HL-60 (cell line): ENCODE results near the gene ALG1L2.
"Not testable (repeated sequence)": the region's sequence is repeated elsewhere in the genome, so short reads cannot be mapped to it uniquely, and the experiment has no call there.

Source experiments
- GABPA ChIP-seq: IDR thresholded peaks from 2 replicates; pipeline ENCODE4 v1.6.1; 2012; ENCODE audit warnings: low read depth
- TF ChIP-seq, protein P1 (sequence below): IDR thresholded peaks from one replicate; pipeline ENCODE4 v1.5.1; 2011; ENCODE audit warnings: low read length, control low read depth, inconsistent platforms; ENCODE audit not compliant: insufficient read depth
- TF ChIP-seq, protein P2 (sequence below): IDR thresholded peaks from 2 replicates; pipeline ENCODE4 v1.6.1; 2012; ENCODE audit warnings: low read depth; ENCODE audit not compliant: insufficient replicate concordance

DNA sequence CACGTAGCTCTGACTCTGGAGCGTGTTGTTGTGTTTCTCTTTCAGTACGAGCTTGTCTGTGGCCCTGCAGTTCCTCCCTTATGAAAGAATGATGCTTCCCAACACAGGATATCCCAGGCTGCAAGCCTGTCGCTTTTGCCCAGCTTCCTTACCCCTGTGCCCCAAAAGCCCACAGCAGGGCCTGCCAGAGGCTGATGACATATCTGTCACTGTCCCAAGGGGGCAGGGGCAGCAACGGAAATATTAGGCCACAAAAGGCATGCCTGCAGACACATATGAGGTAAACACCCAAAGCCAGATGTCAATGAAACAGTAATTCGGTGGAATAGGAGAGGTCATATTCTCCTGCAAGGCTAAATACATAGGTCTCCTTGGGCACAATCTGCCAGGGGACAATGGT is 38.0 kb upstream of the ALG1L2 start:
- TF ChIP-seq, protein P1, sequence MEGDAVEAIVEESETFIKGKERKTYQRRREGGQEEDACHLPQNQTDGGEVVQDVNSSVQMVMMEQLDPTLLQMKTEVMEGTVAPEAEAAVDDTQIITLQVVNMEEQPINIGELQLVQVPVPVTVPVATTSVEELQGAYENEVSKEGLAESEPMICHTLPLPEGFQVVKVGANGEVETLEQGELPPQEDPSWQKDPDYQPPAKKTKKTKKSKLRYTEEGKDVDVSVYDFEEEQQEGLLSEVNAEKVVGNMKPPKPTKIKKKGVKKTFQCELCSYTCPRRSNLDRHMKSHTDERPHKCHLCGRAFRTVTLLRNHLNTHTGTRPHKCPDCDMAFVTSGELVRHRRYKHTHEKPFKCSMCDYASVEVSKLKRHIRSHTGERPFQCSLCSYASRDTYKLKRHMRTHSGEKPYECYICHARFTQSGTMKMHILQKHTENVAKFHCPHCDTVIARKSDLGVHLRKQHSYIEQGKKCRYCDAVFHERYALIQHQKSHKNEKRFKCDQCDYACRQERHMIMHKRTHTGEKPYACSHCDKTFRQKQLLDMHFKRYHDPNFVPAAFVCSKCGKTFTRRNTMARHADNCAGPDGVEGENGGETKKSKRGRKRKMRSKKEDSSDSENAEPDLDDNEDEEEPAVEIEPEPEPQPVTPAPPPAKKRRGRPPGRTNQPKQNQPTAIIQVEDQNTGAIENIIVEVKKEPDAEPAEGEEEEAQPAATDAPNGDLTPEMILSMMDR = not testable (repeated sequence)
- TF ChIP-seq, protein P2, sequence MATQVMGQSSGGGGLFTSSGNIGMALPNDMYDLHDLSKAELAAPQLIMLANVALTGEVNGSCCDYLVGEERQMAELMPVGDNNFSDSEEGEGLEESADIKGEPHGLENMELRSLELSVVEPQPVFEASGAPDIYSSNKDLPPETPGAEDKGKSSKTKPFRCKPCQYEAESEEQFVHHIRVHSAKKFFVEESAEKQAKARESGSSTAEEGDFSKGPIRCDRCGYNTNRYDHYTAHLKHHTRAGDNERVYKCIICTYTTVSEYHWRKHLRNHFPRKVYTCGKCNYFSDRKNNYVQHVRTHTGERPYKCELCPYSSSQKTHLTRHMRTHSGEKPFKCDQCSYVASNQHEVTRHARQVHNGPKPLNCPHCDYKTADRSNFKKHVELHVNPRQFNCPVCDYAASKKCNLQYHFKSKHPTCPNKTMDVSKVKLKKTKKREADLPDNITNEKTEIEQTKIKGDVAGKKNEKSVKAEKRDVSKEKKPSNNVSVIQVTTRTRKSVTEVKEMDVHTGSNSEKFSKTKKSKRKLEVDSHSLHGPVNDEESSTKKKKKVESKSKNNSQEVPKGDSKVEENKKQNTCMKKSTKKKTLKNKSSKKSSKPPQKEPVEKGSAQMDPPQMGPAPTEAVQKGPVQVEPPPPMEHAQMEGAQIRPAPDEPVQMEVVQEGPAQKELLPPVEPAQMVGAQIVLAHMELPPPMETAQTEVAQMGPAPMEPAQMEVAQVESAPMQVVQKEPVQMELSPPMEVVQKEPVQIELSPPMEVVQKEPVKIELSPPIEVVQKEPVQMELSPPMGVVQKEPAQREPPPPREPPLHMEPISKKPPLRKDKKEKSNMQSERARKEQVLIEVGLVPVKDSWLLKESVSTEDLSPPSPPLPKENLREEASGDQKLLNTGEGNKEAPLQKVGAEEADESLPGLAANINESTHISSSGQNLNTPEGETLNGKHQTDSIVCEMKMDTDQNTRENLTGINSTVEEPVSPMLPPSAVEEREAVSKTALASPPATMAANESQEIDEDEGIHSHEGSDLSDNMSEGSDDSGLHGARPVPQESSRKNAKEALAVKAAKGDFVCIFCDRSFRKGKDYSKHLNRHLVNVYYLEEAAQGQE = not testable (repeated sequence)
- not testable (repeated sequence) for TF ChIP-seq GABPA
